ENCODE measurements around the gene SLC29A1.
"Not testable (repeated sequence)": the region's sequence is repeated elsewhere in the genome, so short reads cannot be mapped to it uniquely, and the experiment has no call there.

Gene SLC29A1

DNA sequence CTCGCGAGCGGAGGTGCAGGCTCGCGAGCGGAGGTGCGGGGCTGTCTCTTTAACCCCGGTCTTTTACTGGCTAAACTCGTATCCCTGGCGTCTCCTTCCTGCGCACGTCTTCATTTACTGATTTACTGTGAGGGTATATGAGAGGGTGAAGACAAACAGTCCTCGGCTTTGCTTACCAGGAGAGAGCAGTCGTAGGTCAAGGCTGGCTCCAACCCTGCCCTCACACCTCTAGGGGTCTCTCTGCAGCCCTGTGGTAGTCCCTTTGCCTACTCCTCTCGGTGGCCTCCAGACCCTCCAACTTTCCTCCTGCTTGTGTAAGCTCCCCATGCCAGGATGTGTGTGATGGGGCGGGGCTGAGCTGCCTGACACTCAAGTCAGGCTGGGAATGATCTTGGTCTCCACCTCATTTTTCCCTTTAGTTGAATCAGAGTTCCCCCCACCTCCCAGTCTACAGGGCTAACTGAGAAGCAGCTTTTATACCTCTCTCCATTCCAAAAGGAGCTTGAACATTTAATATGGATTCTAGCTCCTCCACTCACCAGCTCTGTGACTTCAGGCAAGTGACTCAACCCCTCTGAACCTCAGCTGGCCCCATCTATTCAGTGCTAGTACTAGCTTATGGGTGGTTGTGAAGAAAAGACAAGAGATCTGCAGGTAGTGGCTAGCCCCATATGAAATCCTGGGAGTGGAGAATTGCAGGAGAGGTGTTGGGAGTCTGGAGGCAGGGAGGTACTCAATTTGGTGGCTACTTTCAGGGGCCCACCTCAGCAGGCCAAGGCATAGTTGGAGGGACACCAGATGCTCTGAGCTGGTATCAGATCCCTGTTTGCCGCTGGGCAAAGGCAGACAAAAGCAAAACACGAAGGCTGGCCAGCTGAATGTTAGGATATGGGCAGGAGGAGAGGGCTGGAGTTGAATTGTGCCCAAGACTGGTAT lies 902 bp downstream of the SLC29A1 start:
- DNase-seq, result no peak

DNA sequence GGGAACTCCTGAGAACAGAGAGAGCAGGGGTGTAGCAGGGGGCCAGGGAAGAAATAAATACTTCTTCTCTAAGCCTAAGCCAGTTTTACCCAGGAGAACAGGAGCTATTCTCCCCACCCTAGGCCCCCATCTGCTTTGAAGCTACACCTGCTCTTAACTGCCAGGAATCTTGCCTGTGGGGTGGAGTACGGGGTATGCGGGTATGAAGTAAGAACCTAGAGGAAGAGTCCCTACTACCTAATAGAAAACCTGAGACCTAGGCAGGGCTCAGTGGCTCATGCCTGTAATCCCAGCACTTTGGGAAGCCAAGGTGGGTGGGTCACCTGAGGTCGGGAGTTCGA lies 1.5 kb downstream of the SLC29A1 start:
- DNase-seq, result no peak

DNA sequence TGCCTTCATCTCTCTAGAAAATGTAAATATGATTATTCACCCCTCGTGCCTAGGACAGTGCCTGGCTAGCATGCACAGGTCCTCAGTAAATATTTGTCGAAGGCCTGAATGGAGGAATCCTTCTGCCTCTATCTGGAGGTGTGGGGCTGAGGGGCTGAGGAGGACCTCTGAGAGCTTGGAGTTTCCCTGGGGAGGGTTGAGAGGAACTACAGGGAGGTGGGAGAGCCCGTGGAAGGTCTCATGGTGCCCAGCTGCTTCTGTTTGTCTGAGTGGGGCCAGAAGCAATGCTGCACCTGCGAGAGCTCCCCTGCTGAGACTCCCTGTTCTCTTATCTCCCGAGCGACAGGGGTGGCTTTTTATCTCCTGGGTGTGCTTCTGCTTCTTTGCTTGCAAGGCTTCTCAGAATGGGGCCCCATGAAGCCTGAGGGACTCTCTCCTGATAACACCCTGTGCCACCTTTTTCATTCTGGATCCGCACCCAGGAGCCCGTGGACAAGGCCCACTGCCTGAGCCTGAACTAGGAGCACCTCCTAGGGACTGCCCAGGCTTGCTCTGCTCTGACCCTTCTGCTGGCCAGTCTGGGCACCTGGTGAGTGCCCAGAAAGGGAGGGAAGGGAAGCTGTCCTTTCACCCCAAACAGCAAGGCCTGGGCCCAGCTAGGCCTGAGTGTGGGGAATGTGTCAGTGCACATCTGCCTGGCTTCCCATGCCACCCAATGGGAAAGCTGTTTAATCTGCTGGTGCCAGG lies 2.4 kb downstream of the SLC29A1 start:
- no peak for DNase-seq

DNA sequence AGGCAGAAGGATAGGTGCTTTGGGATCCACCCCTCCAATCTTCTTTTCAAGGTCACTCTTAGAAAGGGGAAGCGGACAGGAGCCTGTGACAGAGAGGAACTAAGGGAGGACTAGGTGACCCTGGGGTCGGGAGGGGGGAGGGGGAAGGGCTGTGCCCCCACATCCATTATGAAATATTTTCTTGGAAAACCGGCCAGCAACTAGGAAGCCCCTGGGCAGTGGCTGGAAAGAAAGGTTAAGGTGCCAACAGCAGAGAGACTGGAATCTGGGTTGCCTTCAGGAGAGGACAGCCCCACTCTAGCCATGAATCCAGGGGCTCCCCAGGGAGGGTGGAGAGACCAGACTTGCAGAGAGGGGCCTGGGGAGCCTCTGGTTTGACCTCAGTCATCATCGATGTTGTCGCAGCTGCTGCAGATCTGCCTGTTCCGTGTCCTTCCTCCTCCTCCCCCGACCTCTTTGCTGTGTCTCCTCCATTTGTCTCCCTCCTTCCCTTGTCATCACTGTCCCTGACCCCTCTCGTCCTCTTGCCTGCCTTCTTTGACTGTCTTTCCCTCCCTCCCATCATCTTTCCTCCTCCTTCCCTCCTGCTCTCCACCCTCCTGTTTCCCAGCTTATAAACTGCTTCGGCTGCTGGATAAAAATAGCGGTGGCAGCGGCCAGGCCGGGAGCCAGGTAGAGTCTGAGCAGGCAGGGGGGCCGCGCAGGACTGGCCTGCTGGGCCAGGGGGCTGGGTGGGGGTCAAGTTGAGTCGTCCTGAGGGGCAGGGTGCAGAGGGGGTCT lies 3.2 kb downstream of the SLC29A1 start:
- DNase-seq, result no peak

DNA sequence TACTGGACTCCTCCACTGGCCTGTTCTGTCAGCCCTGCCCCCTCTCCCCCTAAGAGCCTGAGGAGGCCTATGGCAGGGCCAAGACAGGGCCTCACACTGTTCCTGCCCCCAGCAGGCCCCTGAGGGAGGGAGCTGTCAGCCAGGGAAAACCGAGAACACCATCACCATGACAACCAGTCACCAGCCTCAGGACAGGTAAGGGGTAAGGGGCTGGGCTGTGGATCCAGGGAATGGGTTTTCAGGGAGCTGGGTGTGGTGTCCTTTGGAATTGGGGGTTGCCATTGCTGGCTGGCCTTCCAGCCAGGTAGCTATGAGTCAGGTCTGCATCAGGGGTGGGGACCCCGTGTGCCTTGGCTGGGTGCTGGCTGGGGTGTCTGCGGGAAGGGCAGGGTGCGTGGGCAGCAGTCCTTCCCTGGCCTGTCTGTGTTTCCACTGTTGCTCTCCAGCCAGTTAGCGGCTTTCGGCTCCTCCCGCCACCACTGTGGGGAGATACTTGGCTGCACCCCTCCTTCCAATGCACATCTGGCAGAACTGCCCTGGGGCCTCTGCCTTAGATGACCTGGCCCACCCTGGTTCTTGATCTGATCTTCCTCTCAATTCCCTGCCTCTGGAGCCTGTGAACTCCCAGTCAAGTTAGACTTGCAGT lies 3.9 kb downstream of the SLC29A1 start:
- DNase-seq, result no peak

DNA sequence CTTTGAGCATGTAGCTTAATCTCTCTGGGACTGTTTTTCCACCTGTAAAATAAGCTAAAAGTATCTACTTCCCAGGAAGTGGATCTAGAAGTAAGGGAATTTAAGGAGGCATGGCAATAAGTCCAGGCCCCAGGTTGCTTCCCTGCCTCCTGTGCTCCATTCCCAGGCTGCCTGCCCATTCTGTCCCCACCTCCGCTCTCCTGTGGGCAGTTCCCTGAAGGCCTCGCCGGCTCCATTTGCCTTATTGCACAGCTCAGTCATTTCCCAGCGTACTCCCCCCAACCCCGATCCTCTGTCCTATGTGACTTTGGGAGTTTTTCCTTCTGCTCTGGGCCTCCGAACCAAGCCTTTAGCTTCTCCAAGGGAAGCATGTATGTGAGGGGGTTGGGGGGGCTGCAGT lies 4.6 kb downstream of the SLC29A1 start:
- DNase-seq, result no peak

DNA sequence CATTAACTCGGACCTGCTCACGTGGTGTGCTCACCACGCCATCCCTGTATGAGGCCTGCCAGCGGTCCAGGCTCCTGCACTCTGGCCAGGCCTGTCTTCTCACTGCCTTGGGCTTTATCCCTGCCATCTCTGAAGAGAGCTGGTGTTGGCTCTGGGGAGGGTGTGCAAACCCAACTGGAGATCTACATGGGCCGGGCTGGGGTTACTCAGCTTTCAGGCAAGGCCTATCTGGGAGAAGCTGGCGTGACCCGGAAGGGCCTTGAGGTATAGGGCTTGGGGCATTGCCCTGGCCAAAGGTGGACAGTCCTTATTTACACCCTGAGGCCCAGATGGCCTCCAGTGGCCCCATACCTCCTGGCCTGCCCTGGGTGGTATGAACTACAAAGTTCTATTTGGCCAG lies 5.0 kb downstream of the SLC29A1 start:
- no peak for DNase-seq

DNA sequence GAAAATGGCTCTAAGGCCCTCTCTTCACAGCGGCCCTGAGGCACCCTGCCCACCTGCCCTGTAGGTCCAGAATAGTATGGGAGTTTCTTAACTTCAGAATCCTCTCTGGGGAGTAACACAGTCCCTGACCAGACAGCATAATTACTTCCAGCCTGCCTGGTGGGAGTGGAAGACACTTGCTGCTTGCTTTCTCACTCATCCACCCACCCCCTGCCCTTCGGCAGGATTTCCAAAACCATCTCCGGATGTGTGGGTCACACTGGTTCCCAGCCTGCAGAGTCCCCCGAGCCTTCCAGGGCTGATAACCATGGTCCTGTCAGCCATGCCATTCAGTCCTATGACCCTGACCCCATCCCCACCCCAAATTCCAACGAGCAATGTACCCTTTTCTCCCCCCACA lies 5.4 kb downstream of the SLC29A1 start:
- DNase-seq, result no peak

DNA sequence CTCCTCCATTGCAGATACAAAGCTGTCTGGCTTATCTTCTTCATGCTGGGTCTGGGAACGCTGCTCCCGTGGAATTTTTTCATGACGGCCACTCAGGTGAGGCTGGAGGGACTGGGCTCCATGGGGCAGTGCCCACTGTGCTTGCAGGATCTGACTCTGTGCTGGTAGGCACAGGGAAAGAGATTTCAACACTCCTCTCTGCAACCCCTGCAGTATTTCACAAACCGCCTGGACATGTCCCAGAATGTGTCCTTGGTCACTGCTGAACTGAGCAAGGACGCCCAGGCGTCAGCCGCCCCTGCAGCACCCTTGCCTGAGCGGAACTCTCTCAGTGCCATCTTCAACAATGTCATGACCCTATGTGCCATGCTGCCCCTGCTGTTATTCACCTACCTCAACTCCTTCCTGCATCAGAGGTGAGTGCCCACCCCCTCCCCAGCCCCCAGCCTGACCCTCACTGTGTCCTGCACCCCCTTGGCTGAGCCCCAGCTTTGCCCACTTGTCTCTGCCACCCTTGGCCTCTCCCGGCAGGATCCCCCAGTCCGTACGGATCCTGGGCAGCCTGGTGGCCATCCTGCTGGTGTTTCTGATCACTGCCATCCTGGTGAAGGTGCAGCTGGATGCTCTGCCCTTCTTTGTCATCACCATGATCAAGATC lies 6.1 kb downstream of the SLC29A1 start:
- no peak for DNase-seq

DNA sequence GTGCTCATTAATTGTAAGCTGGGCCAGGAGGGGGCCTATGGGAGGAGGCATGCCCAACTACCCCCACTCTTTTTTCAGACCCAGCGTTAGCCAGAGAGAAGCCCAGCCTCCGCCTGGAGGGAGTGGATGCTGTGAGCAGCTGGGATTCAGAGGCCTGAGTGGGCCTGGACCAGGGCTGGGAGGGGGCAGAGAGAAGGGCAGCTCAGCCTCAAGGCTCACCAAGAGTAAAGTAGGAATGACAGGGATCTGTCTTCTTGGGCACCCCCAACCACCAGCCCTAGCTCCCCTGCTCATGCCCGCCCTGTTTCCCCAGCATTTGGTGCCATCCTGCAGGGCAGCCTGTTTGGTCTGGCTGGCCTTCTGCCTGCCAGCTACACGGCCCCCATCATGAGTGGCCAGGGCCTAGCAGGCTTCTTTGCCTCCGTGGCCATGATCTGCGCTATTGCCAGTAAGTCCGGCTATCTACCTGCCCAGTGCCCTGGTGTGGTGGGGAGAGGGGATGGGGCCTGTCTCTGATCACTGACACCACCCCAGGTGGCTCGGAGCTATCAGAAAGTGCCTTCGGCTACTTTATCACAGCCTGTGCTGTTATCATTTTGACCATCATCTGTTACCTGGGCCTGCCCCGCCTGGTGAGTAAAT lies 6.8 kb downstream of the SLC29A1 start:
- no peak for DNase-seq

DNA sequence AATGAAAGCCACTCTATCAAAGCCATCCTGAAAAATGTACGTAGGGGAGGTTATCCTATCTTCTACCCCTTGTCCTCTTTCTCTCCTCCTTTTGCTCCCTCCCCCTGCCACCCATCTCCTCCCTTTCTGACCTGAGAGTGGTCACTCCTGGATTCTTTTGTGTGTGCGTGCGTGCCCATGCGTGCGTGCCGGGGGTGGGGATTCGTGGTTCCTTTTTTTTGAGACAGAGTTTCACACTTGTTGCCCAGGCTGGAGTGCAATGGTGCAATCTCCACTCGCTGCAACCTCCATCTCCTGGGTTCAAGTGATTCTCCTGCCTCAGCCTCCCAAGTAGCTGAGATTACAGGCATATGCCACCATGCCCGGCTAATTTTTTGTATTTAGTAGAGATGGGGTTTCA lies 8.0 kb downstream of the SLC29A1 start:
- not testable (repeated sequence) for DNase-seq

DNA sequence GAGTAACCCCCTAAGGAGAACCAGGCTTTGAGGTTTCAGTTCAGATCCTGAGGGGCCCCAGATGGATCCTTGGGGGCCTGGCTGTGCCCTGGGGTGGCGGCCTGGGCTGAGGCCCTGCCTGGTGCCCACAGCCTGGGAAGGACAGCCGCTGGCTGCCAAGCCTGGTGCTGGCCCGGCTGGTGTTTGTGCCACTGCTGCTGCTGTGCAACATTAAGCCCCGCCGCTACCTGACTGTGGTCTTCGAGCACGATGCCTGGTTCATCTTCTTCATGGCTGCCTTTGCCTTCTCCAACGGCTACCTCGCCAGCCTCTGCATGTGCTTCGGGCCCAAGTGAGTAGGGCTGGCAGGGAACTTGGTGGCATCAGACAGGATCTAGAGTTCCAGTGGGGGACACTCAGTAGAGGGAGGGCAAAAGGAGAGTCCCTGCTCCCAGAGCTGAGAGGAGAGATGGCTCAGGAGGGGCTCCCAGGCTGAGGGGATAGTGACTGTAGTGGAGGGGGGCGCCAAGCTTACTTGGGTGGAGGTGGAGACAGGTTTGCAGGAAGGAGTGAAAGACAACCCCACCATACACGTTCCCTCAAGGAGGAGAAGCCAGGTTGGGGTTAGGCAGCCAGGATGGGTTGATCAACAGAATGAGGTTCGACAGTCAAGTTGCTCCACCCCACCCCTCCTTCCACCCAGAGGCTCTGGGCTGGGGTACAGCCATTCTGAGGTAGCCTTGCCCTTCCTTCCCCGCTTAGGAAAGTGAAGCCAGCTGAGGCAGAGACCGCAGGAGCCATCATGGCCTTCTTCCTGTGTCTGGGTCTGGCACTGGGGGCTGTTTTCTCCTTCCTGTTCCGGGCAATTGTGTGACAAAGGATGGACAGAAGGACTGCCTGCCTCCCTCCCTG lies 9.5 kb downstream of the SLC29A1 start:
- no peak for DNase-seq

DNA sequence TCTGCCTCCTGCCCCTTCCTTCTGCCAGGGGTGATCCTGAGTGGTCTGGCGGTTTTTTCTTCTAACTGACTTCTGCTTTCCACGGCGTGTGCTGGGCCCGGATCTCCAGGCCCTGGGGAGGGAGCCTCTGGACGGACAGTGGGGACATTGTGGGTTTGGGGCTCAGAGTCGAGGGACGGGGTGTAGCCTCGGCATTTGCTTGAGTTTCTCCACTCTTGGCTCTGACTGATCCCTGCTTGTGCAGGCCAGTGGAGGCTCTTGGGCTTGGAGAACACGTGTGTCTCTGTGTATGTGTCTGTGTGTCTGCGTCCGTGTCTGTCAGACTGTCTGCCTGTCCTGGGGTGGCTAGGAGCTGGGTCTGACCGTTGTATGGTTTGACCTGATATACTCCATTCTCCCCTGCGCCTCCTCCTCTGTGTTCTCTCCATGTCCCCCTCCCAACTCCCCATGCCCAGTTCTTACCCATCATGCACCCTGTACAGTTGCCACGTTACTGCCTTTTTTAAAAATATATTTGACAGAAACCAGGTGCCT lies 10.2 kb downstream of the SLC29A1 start:
- no peak for DNase-seq

DNA sequence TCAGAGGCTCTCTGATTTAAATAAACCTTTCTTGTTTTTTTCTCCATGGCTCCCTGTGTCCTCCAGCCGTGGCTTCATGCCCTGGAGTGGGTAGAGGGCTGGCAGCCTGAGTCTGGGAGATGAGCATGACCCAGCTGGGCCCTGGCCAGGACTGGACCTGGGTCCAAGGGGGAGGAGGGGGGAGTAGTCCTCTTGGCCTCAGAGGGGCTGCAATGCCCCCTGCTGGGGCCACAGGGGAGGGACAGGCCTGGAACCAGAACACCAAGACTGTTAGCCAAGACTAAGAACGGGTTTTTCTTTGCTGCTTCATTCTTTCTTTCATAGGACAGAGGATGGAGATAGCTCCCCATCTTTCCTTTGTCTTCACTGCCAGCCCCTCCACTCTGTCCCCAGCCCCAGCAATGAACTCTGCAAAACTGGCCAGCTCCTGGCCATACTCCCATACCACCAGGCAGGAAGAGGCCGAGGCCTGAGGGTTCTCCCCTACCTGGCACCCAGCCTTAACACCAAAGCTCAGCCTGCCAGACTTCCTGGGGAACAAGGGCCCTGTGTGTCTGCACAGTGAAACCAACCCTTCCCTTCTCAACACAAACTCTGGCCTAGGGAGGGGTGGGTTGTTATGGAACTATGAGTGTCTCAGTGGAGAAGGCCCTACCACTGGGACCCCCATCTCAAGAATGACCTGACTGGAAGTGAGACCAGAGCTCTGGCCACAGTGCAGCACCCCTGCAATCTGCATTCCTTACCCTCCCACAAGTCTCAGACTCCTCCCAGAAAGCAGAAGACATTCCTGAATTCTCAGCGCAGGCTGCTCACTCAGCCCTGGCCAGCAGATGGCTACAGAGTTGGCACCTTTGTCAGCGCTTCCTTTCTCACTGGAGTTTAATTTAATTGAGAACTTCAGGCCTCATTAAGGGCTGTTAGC lies 11.0 kb downstream of the SLC29A1 start:
- DNase-seq, result peak; percentile 86

DNA sequence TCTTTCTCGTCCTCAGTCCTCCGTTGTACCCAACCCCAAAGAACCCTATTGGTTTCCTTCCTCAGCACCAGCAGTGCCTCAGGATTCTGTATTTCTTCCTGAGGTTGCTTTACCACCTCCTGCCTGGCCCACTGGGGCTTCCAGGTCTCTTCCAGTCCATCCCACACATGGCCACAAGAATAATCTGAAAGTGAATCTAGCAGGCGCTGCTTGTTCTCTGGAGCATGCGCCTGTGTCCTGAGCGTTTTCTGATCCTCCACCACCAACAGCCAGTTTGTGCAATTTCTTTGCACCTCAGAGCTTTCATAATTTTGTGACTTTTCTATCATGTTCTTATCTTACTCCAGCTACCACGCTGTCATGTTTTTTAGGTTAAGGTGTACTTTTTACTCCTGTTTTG lies 11.9 kb downstream of the SLC29A1 start:
- no peak for DNase-seq

DNA sequence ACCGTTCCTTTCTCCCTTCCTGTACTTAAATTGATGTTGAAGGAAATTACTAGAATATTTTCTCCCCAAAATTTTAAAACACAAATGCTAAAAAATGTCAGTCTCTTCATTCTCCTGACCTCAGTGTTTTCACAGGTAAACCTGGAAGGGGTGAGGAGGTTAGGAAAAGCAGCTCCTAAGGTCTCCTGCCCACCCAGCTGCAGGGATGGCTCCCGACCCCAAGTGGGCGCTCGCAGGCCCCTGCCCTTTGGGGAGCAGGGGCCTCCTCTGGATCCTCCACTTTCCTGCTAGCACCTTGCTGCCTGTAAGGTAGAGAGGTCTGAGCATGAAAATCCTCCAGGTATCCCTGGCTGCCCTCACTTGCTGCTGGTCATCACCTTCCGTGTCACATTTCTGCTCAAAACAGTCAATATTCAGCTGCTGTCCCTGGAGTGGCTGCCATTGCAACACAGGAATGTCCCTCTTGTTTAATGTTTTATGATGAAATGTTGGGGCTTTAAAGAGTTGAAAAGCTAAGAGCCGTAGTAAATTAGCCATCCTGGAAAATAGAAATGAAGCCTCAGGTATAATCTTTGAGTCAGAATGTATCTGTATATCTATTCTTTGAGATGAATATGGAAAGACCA lies 12.6 kb downstream of the SLC29A1 start:
- no peak for DNase-seq

DNA sequence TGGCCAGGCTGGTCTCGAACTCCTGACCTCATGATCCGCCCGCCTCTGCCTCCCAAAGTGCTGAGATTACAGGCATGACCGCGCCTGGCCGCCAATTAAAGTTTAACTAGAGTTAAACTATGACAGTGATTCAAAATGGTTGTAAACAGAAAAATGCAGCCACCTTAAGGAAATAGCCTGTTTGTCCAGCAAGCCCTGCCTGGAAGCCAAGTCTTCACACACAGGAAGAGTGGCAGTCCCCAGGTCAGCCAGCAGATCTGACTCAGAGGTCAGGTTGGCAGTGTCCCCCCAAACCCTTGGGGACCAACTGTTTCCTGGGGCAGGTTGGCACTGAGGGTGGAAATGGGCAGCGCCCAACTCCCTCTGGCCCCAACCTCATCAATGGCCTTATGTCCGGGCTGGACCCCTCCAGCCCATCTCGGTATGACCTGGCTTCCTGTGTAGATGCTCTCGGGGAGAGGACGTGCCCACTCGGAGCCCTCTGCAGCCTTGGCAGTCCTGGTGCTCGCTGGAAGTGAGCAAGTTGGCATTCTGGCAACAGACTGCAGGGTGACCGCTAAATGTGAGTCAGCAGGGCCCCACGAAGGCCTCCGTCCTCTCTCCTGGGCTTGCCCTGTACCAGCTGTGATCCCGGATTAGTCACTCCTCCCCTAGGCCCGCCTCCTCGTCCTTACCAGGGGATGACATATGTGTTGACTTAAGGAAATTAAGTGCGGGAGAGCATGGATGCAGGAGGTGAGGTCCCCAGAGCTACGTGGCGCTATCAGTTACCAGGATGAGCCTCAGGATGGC lies 13.8 kb downstream of the SLC29A1 start:
- peak; percentile 96 for DNase-seq

DNA sequence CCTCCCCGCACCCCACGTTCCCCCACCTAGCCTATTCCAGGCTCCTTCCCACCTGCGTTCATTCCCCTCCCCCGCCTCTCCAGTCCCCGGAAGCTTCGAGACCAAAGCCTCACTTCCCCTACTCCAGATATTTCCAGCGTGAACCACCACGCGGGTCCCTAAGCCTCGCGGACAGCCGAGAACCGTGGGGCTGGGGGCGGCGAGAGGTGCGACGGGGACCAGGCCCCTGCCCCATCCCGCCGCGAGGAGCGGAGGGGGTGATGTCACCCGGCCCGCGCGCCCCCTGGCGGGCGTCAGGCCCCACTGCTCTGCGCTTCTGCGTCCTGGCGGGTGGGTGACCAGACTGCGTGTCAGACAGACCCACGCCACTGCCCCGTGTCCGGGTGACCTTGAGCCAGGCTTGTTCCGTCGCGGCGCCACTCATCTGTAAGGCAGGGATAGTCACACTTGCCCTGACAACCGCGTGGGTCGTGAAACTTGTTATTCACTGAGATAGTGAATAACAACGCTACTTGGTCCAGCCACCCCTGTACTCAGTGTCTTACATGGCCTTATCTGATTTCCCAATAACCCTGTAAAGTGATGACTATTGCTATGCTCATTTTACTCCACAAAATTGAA lies 14.5 kb downstream of the SLC29A1 start:
- DNase-seq, result peak; percentile 63
